Spleen (tissue), 11 donors: ENCODE measurements around the gene GPRIN1. TPM values are rescaled to one million over a fixed set of nuclear protein-coding genes. Genes with fewer than 3 reads are reported as not detected.

Source experiments
- DNase-seq: peaks from one replicate; pipeline ENCODE4 v3.0.0-alpha.2; 2020
- H3K27ac ChIP-seq, 8 donors: fragments of 200-600 bp; sonication (generic) in 7 of 8; 1 replicate in 4 of 8; 2 replicates in 4 of 8; pipeline versions ENCODE4 v1.5.0 to v1.8.0; 2016 to 2021; ENCODE audit warnings: inconsistent platforms in 4 of 8, mild to moderate bottlenecking in 4 of 8, moderate library complexity in 1 of 8
- H3K27me3 ChIP-seq, 7 donors: fragments of 200-600 bp; sonication (generic) in 6 of 7; replicated peaks in 1 of 7; 1 replicate in 4 of 7; 2 replicates in 3 of 7; pipeline versions ENCODE4 v1.5.0 to v1.8.0; 2016 to 2021; ENCODE audit warnings: inconsistent platforms in 3 of 7, mild to moderate bottlenecking in 1 of 7
- H3K36me3 ChIP-seq, 6 donors: fragments of 200-600 bp; sonication (generic) in 5 of 6; 1 replicate in 4 of 6; 2 replicates in 2 of 6; pipeline versions ENCODE4 v1.5.0 to v1.8.0; 2016 to 2021; ENCODE audit warnings: inconsistent platforms in 2 of 6
- H3K4me1 ChIP-seq, 6 donors: fragments of 200-600 bp; sonication (generic) in 5 of 6; 1 replicate in 3 of 6; 2 replicates in 3 of 6; pipeline versions ENCODE4 v1.5.0 to v1.8.0; 2016 to 2021; ENCODE audit warnings: inconsistent platforms in 3 of 6
- H3K4me3 ChIP-seq, 8 donors: fragments of 200-600 bp; sonication (generic) in 7 of 8; 1 replicate in 4 of 8; 2 replicates in 4 of 8; pipeline versions ENCODE4 v1.5.0 to v1.8.0; 2016 to 2021; ENCODE audit warnings: inconsistent platforms in 4 of 8, mild to moderate bottlenecking in 4 of 8, moderate library complexity in 2 of 8
- H3K9me3 ChIP-seq, 8 donors: fragments of 200-600 bp; sonication (generic) in 7 of 8; 1 replicate in 4 of 8; 2 replicates in 4 of 8; pipeline versions ENCODE4 v1.5.0 to v1.8.0; 2016 to 2021; ENCODE audit warnings: inconsistent platforms in 4 of 8
- POLR2A ChIP-seq, 3 donors: fragments of 450-650 bp; IDR thresholded peaks; one replicate each; pipeline ENCODE4 v1.5.1; 2017; ENCODE audit warnings: antibody characterized with exemption in 3 of 3, mild to moderate bottlenecking in 1 of 3
- POLR2AphosphoS5 ChIP-seq, 3 donors: sonication (generic); formaldehyde crosslinking; IDR thresholded peaks; one replicate each; pipeline ENCODE4 v1.5.1; 2017; ENCODE audit warnings: antibody characterized with exemption in 3 of 3
- WGBS, 5 donors: extraction: QIAGEN DNeasy Blood & Tissue Kit in 3 of 5; methylation state at CpG; one replicate each; pipeline versions ENCODE4 v1.1.5 to v1.1.7; 2013 to 2018; 5-methylcytosine and 5-hydroxymethylcytosine counted together
- intact Hi-C: fragments of 100-400 bp; cut with DNase I; formaldehyde crosslinking; loops from one replicate; pipeline ENCODE4 v1.15.0; 2023; ENCODE audit warnings: low total_unique reads
- polyA plus RNA-seq, 3 donors: library from polyadenylated mRNA; stranded (reverse); fragments of 200-250 nt; gene quantifications; one replicate each; pipeline ENCODE4 v1.2.1, GENCODE V29; 2013
- total RNA-seq, 7 donors: library from RNA; depleted of rRNA in 3 of 7; stranded (reverse); fragments of >200 nt in 3 of 7; fragmentation: NEBNext Ultra II Directional in 4 of 7; extraction: Animal tissue kit (Norgen Biotek cat#: 25700) in 4 of 7; gene quantifications; one replicate each; pipeline versions ENCODE4 v1.1.0 to v1.2.1, GENCODE V29; 2016 to 2021
- TF ChIP-seq, protein P1 (sequence below), 11 experiments: fragments of 200-600 bp in 7 of 11; fragments of 450-650 bp in 4 of 11; sonication (generic) in 4 of 11; IDR thresholded peaks in 8 of 11; conservative IDR thresholded peaks in 3 of 11; 1 replicate in 7 of 11; 2 replicates in 4 of 11; pipeline versions ENCODE4 v1.4.0 to v1.8.0; 2016 to 2021; ENCODE audit warnings: antibody characterized with exemption in 11 of 11, inconsistent platforms in 4 of 11, mild to moderate bottlenecking in 1 of 11
- donor health status: healthy with polysubstance abuse.
- donor health status: DM: no; HTN: no; CAD: no; lungs with moderate emphysema.
- donor health status: DM: no; HTN: no; CAD: no.
- donor health status: Bipolar disorder and iron deficiency.
- donor health status: healthy.
- donor health status: DM: no; HTN: no; CAD: no.
- donor health status: DM: yes; HTN: yes; CAD: no.

The GPRIN1 gene
- total and polyA plus RNA-seq, 10 donors, result 0.13 to 1.3 (median 0.76) TPM

DNA sequence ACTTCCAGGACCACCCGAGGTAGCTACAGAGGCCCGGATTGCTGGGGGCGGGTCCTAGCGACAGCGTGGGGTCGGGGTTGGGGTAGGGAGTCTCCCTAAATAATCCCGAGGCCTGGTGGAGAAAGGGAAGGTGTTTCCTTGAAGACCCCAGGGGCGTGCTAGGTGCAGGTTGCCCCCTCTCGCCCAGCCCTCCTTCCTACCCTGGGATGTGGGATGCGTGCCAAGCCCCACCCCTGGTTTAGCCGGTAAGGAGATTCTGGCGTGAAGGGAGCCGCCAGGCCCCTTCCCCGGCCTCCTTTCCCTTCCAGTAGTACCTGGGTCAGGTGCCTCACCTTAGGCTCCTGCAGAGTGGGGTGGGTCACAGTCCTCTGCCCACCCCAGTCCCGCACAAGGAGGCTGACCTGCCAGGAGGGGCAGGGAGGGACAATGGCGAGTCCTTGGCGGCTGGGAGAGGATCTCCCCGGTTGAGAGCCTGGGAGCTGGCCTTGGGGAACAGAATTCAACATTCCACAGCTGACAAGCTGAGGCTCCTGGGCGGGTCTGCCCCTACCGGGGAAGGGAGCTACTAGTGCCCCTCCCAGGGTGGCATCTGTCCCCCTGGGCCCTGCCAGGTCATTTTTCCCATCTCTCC lies 38.0 kb upstream of the GPRIN1 start:
- DNase-seq, result peak; percentile 84
- H3K27ac ChIP-seq, result peak overlapping the region; percentile 63 to 85 (median 79)
- 15 to 26% (median 22%) methylated on average over 13 to 20 of the region's 20 CpGs for WGBS, 5 donors

DNA sequence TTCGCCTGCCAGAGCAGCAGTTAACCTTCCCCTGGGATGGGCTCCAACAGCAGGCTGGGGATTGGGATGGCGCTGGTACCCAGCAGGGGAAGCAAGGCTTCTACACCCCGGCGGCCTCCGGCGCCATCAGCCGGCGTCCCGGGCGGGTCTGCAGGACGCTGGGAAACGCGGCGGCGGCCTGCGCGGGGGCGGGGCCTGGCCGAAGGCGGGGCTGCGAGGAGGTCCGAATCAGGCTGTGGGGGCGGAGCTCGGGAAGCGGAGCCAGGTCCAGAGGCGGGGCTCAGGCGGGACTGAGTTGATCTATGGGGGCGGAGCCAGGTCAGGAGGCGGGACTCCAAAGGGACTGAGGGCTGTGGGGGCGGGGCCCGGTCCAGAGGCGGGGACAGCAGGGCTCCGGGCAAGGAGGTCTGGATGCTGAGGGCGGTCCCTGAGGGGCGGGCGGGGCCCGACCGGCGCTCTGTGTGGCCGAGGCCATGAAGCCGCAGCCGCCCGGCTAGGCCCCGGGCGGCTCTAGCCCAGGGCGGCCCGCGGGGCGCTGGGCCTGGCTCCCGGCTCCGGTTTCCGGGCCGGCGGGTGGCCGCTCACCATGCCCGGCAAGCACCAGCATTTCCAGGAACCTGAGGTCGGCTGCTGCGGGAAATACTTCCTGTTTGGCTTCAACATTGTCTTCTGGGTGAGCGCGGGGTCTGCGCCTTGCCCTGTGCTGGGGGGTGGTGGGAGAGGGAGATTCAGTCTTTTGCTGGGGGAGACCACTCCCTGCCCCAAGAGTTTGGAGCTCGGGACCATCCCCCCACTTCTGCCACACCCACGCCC lies 37.3 kb upstream of the GPRIN1 start, which contains the start of gene TSPAN17:
TSS of gene TSPAN17 (plus strand) at position 455 of the 813 bp plus-strand sequence. CDS start at position 587, 132 bp downstream.
- Histone ChIP-seq H3K4me3 (peak within 1 kb of the TSS; percentile 49 to 78 (median 68)), H3K9me3 (no peaks in the 10 kb centered on the region), H3K4me1 (peaks cover 17 to 58% (median 38%) of the 10 kb centered on the region in 6 donors), H3K27ac (peak within 1 kb of the TSS; percentile 72 to 85 (median 79)), H3K36me3 (peaks cover 0 to 4% (median 0%) of the 10 kb centered on the region in 6 donors), H3K27me3 (peaks cover 0 to 9% (median 0%) of the 10 kb centered on the region in 7 donors)
- intact Hi-C loops, result no loop called here
- peak; percentile 100 for DNase-seq
- TF ChIP-seq POLR2AphosphoS5 (IDR thresholded peaks at IDR 0.05) (peak; percentile 87 to 89 (median 88)), POLR2A (IDR thresholded peaks at IDR 0.05) (peak in 2 of 3 donors; percentile 42 to 62)
- TF ChIP-seq, protein P1, sequence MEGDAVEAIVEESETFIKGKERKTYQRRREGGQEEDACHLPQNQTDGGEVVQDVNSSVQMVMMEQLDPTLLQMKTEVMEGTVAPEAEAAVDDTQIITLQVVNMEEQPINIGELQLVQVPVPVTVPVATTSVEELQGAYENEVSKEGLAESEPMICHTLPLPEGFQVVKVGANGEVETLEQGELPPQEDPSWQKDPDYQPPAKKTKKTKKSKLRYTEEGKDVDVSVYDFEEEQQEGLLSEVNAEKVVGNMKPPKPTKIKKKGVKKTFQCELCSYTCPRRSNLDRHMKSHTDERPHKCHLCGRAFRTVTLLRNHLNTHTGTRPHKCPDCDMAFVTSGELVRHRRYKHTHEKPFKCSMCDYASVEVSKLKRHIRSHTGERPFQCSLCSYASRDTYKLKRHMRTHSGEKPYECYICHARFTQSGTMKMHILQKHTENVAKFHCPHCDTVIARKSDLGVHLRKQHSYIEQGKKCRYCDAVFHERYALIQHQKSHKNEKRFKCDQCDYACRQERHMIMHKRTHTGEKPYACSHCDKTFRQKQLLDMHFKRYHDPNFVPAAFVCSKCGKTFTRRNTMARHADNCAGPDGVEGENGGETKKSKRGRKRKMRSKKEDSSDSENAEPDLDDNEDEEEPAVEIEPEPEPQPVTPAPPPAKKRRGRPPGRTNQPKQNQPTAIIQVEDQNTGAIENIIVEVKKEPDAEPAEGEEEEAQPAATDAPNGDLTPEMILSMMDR (IDR thresholded peaks at IDR 0.05 in 8 of 11, conservative IDR thresholded peaks at IDR 0.05 in 3 of 11), result peak in 5 of 11 experiments; percentile 14 to 53 (median 28)
- WGBS, 5 donors, result 0 to 1% (median 0%) methylated on average over 17 to 63 of the region's 63 CpGs

More for the DNA sequence above, 38.0 kb upstream of the GPRIN1 start:
- TF ChIP-seq, protein P1 (IDR thresholded peaks at IDR 0.05 in 8 of 11, conservative IDR thresholded peaks at IDR 0.05 in 3 of 11), result no peak
- no peak for TF ChIP-seq POLR2AphosphoS5 (IDR thresholded peaks at IDR 0.05)
- no peak for TF ChIP-seq POLR2A (IDR thresholded peaks at IDR 0.05)
- intact Hi-C loops, result no loop called here
- Histone ChIP-seq H3K27me3 (peaks cover 0 to 4% (median 0%) of the 10 kb centered on the region in 7 donors), H3K36me3 (peaks cover 0 to 9% (median 3%) of the 10 kb centered on the region in 6 donors), H3K9me3 (no peaks in the 10 kb centered on the region), H3K4me3 (peak overlapping the region; percentile 49 to 78 (median 68)), H3K4me1 (peaks cover 17 to 66% (median 44%) of the 10 kb centered on the region in 6 donors)

DNA sequence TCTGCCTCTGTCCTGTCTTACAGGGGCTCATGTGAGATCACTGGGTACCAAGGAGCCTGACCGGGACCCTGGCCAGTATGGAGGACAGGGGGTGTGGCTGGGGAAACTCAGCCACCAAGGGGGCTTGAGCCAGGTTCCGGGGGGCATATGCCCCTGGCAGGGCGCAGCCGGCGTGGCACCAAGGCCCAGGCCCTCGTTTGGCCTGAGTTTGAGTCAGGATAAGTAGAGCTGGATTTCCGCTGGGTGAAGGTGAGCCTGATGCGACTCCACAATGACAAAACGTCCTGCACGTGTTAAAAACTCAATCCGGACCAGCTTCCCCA lies 36.7 kb upstream of the GPRIN1 start:
- TF ChIP-seq, protein P1 (IDR thresholded peaks at IDR 0.05 in 8 of 11, conservative IDR thresholded peaks at IDR 0.05 in 3 of 11), result no peak
- TF ChIP-seq POLR2AphosphoS5 (IDR thresholded peaks at IDR 0.05) (no peak), POLR2A (IDR thresholded peaks at IDR 0.05) (no peak)
- peak; percentile 89 for DNase-seq
- no peaks in the 10 kb centered on the region for H3K9me3 ChIP-seq
- no peaks in the 10 kb centered on the region for H3K36me3 ChIP-seq
- peaks cover 17 to 53% (median 35%) of the 10 kb centered on the region in 6 donors for H3K4me1 ChIP-seq
- intact Hi-C loops, result no loop called here
- 9 to 25% (median 21%) methylated on average over 5 to 11 of the region's 11 CpGs for WGBS, 5 donors
- H3K4me3 ChIP-seq, result peak overlapping the region; percentile 49 to 78 (median 68)
- H3K27me3 ChIP-seq, result peaks cover 0 to 9% (median 0%) of the 10 kb centered on the region in 7 donors
- peak overlapping the region; percentile 72 to 85 (median 79) for H3K27ac ChIP-seq
